Gastrocnemius medialis (tissue), 4 donors: ENCODE measurements around the gene PSRC1.

Source experiments
- POLR2A ChIP-seq, 2 donors: fragments of 450-650 bp; IDR thresholded peaks; one replicate each; pipeline ENCODE4 v1.6.1; 2017; ENCODE audit warnings: antibody characterized with exemption in 2 of 2, mild to moderate bottlenecking in 2 of 2, moderate library complexity in 2 of 2
- TF ChIP-seq, protein P1 (sequence below), 5 experiments: fragments of 450-650 bp in 3 of 5; fragments of 200-600 bp in 2 of 5; sonication (generic) in 2 of 5; IDR thresholded peaks in 4 of 5; conservative IDR thresholded peaks in 1 of 5; 1 replicate in 4 of 5; 2 replicates in 1 of 5; pipeline ENCODE4 v1.5.1; 2016 to 2019; ENCODE audit warnings: antibody characterized with exemption in 5 of 5, mild to moderate bottlenecking in 3 of 5, moderate library complexity in 3 of 5

DNA sequence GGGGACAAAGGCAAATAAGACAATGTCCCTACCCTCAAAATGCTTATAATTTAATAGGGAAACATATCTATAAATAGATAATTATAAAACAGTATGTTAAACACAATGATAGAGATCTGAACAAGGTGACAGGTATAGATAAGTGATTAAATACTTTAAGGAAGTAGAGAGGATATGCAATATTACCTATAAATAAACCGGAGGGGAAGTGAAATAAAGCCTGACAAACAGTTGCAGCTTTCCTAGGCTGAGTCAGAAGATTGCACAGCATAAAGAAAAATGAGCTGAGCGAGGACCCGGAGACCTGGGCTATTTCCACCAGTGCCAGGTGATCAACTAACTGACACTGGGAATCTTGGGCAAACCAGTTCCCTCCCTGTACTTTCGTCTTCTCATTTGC, 11.5 kb upstream of the PSRC1 start:
- TF ChIP-seq, protein P1, sequence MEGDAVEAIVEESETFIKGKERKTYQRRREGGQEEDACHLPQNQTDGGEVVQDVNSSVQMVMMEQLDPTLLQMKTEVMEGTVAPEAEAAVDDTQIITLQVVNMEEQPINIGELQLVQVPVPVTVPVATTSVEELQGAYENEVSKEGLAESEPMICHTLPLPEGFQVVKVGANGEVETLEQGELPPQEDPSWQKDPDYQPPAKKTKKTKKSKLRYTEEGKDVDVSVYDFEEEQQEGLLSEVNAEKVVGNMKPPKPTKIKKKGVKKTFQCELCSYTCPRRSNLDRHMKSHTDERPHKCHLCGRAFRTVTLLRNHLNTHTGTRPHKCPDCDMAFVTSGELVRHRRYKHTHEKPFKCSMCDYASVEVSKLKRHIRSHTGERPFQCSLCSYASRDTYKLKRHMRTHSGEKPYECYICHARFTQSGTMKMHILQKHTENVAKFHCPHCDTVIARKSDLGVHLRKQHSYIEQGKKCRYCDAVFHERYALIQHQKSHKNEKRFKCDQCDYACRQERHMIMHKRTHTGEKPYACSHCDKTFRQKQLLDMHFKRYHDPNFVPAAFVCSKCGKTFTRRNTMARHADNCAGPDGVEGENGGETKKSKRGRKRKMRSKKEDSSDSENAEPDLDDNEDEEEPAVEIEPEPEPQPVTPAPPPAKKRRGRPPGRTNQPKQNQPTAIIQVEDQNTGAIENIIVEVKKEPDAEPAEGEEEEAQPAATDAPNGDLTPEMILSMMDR (IDR thresholded peaks at IDR 0.05 in 4 of 5, conservative IDR thresholded peaks at IDR 0.05 in 1 of 5) = no peak
- TF ChIP-seq POLR2A (IDR thresholded peaks at IDR 0.05) = no peak
